NCI-H82 (cell line): ENCODE data around the gene LRRC49.
A peak's percentile ranks its signal among the peaks of the same experiment; 100 is the strongest.
"Not testable (repeated sequence)": the region's sequence is repeated elsewhere in the genome, so short reads cannot be mapped to it uniquely, and the experiment has no call there.

Source experiments
- DNase-seq: peaks from one replicate; lab custom pipeline; 2025; lab: John Stamatoyannopoulos, UW

LRRC49 gene

GRCh38 chr15:70995383-70995970, 102.9 kb downstream of the LRRC49 start:
- DNase-seq: no peak

DNA sequence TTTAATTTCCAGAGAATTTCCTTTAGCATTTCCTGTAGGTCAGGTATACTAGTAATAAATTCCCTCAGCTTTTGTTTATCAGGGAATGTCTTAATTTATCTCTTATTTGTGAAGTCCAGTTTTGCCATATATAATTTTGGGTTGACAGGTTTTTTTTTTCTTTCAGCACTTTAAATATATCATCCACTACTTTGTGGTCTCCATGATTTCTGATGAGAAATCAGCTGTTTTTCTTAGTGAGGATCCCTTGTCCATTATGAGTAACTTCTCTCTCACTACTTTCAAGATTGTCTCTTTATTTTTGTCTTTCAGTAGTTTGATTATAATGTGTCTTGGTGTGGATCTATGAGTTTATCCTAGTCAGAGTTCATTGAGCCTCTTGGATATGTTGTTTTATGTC, 105.7 kb downstream of the LRRC49 start:
- DNase-seq: no peak

GRCh38 chr15:71002316-71002715, 109.7 kb downstream of the LRRC49 start:
- no peak for DNase-seq

- DNase-seq: no peak
Observed at GRCh38 chr15:71003319-71003718, 110.7 kb downstream of the LRRC49 start.

DNA sequence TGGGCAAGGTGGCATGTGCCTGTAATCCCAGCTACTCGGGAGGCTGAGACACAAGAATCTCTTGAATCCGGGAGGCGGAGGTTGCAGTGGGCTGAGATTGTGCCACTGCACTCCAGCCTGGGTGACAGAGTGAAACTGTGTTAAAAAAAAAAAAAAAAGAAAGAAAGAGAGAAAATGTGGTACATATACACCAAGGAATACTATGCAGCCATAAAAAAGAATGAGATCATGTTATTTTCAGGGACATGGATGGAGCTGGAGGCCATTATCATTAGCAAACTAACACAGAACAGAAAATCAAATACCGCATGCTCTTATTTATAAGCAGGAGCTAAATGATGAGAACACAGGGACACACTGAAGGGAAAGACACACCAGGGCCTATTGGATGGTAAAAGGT, 111.9 kb downstream of the LRRC49 start:
- DNase-seq: not testable (repeated sequence)

DNA sequence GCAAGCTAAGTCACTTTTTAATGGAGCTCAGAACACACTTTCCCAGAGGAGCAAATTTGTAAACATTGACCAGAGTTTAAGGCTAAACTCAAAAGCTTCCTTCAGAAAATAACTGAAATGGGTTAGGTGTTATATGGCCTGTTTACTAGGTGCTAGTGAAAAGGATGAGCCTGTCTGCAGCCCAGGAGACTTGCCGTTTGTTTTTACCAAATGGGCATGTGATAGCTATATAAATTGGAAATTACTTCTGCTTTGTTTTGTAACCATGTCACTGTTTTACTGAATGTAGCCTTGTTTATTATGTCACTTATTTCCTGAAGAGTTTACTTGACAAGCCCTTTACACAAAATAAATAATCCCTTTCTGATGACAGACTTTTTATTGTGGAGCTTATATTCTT, 113.3 kb downstream of the LRRC49 start:
- no peak for DNase-seq

GRCh38 chr15:71008250-71008870, 115.7 kb downstream of the LRRC49 start:
- DNase-seq: no peak

- no peak for DNase-seq
Observed at GRCh38 chr15:71010472-71010871, 117.8 kb downstream of the LRRC49 start.

DNA sequence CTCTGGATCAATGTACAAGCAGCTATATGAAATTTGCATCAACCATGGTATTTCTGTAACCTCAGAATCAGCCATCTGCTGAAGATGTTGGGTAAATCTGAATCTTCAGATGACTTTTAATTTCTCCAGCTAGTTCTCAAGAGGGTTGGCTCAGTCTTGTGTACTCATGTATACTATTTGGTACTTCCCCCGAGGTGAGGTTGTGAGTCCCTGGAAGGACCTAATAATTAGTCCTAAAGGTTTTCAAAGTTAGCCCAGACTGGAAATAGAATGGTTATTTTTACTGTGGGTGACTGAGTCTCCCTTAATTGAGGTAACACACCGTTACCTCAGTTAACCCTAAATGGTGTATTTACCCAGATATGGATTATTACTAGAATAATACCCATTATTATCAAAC, 118.4 kb downstream of the LRRC49 start:
- no peak for DNase-seq

GRCh38 chr15:71011503-71012155, 119.0 kb downstream of the LRRC49 start:
- peak; percentile 61 for DNase-seq

DNA sequence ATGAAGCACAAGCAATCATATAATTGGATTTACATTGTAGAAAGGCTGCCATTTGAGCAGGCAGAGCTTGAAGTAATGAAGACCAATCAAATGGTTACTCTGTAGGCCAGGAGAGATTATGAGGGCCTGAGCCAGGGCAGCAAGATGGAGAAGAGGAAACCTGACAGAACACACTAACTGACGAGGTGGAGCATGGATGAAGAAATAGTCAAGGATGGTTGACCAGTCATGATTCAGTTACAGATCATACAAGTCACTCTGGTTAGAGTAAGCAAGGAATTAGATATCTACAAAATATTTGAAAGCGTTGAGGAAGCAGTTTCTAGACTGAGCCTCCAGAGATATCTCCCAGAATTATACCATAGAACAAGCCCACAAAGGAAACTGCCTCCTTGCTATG, 120.8 kb downstream of the LRRC49 start:
- peak; percentile 24 for DNase-seq

- no peak for DNase-seq
Observed at GRCh38 chr15:71015342-71015741, 122.7 kb downstream of the LRRC49 start.

DNA sequence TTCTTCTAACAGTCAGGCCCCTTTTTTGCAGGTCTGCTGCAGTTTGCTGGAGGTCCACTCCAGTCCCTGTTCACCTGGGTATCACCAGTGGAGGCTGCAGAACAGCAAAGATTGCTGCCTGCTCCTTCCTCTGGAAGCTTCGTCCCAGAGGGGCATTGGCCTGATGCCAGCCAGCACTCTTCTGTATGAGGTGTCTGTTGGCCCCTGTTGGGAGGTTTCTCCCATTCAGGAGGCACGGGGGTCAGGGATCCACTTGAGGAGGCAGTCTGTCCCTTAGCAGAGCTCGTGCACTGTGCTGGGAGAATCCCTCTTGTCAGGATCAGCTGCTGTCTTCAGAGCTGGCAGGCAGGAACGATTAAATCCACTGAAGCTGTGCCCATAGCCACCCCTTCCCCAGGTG, 138.6 kb downstream of the LRRC49 start:
- DNase-seq: not testable (repeated sequence)

DNA sequence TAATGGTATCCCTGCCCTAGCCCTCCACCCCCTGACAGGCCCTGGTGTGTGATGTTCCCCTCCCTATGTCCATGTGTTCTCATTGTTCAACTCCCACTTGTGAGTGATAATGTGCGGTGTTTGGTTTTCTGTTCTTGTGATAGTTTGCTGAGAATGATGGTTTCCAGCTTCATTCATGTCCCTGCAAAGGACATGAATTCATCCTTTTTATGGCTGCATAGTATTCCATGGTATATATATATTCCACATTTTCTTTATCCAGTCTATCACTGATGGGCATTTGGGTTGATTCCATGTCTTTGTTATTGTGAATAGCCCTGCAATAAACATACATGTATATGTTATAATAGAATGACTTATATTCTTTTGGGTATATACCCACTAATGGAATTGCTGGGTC, 142.9 kb downstream of the LRRC49 start:
- not testable (repeated sequence) for DNase-seq

DNA sequence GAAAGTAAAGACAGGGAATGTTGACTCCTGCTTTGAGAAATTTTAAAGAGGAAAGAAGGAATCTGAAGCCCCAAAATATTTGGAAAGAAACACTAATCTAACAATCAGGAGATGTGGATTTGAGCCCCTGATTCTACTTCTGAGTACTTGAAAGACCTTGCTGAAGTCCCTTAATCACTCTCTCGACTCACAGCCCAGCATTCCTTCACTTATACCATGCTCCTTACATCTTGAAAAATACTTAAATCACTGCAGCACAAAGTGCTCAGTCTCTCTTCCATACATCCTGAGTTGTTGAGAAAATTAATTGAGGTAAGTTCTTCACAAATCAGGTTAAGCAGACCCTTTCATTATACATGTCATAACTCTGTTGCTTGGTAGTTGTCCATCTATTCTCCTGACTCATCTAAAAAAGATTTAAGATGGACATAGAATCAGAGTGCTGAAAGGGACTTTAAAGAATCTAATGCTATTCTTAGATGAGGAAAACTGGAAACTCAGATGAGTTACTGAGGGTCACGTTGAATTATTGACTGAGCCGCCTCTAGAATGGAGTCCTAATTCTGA, 149.8 kb downstream of the LRRC49 start:
- DNase-seq: no peak

DNA sequence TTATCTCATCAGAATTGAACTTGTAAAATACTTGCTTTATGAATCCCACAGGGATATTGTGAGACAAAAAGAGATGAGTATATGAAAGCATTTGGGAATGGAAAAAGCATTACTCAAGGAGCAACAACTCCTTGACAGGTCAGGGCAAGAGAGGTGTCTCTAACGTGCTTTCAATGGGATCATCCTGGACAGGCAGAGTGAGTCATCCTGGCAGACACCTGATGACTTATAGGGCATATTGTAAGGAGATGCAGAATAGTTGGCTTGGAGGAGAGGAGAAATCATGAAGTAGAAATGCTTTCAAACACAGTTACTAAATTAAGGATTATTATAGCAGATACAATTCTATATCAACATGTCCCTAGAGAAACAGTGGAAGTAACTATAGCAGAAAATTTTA, 150.7 kb downstream of the LRRC49 start:
- DNase-seq: no peak

- DNase-seq: no peak
Observed at GRCh38 chr15:71044006-71044405, 151.4 kb downstream of the LRRC49 start.

- not testable (repeated sequence) for DNase-seq
Observed at GRCh38 chr15:71046146-71046545, 153.5 kb downstream of the LRRC49 start.

GRCh38 chr15:71048913-71049675, 156.5 kb downstream of the LRRC49 start:
- no peak for DNase-seq

DNA sequence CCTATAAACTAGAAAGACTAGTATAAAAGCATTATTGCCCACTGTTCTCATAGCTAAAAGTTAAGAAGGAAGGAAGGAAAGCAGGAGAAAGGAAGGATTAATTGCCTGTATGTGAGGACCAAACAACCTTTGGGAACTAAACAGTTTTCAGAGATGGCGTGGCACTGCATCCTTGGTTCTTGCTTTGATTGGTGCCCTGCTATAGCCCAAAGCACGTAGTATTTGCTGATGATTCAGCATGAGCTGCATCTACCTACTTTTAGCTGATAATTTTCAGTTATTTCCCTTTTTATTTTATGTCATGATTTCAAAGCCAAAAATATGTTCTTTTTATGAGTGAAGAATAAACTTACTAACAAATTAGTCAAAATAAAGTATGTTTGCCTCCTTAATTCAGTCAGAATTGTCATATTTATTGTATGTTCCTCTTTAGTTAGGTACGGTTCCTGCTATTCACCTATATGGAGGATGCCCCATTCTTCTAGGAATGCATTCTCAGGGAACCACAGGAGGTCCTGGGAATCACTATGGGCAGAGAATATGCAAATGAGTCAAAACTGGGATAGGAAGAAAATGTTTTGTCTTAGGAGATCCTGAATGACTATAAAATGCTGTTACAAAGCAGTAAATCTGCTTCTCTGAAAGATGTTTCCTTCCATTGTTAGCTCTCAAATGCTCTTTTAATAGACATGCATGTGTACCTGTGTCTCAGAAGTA, 157.2 kb downstream of the LRRC49 start:
- no peak for DNase-seq

DNA sequence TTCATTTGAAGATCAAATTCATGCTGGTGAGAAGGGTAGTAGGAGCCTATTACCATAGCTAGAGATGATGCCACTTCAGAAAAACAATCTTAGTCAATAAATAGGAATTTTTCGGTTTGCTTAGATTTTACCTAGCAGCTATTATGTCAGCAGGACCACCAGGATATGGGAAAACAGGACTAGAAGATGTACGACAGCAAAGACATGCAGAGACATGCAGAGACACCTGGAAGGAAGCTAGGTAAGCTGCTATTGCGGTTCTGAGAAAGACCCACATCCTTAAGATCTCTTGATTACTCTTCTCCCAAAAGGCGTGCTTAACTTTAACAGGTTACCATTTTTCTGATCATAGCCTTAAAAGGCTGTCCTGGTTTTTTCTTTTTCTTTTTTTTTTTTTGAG, 157.8 kb downstream of the LRRC49 start:
- DNase-seq: no peak

DNA sequence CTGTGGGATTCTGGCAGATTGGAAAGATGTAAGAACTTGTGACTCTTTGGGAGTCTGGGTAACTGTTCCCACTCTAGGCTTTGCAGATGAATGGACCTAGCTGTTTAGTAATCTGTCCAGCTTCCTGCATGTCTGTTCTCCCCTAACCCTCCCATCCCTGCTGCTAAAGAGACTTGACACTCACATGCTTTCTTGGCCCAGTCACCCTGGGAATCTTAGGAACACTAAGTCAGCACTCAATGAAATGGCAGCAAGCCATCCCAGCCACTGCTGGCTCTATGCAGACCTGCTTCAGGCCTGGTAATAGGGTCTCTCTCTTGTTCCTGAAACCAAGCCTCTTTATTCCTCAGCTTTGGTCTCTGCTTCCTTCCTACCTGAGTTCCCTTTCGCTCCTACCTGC, 158.9 kb downstream of the LRRC49 start:
- DNase-seq: no peak
